HG02610 (cell line): Measurements from ENCODE around the gene UBXN11.
"Not testable (repeated sequence)": the region's sequence is repeated elsewhere in the genome, so short reads cannot be mapped to it uniquely, and the experiment has no call there.

Experiments used
- ATAC-seq: cut with Tn5 transposase; IDR thresholded peaks from one replicate; pipeline ENCODE4 v1.9.1; 2021; ENCODE audit warnings: mild to moderate bottlenecking, moderate library complexity; ENCODE audit not compliant: unreplicated experiment

UBXN11 gene

DNA sequence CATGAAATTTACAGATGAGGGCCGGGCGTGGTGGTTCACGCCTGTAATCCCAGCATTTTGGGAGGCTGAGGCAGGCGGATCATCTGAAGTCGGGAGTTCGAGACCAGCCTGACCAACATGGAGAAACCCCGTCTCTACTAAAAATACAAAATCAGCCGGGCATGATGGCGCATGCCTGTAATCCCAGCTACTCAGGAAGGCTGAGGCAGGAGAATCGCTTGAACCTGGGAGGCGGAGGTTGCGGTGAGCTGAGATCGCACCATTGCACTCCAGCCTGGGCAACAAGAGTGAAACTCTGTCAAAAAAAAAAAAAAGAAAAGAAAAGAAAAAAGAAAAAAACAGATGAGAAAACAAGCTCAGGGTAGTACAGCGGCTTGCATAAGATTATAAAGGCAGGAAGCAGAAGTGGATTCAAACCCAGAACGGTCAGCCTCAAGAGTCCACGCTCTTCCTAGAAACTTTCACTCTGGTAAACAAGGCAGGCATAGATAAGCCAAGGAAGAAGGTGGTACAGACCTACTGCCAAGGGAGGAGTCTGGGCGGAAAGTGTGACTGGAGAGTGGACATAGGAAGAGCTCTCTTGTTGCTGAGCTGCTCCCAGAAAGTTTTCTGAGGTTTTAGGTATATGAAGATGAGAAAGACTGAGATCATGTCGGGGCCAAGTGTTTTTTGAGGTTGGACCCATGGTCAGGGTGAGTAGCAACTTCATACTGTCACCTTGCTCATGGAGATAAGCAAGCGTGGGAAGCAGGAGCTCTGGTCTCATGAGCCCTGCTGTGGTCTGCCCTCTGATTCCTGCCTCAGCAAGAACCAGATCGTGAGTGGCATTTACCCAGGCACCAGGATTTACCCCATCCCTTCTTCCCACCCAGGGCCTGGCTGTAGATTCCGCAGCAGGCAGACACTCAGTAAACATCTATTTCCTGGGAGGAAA, 1.8 kb upstream of the UBXN11 start:
- not testable (repeated sequence) for ATAC-seq

DNA sequence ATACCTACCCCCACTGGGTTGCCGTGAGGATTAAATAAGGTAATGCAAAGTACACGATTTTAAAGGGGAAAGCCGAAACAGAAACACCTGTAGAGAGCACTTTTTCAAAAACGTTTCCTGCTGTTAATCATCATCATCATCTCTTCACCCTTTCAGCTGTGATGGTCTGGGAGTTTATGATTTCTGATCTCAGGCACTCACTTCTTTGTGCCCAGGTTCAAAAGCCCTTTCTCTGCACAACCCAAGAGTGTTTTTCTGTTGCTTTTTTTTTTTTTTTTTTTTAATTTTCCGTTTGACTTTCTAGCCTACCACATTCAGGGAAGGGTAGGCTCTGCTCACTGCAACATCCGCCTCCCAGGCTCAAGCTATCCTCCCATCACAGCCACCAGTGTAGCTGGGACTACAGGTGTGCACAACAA, 936 bp upstream of the UBXN11 start:
- ATAC-seq, result no peak

DNA sequence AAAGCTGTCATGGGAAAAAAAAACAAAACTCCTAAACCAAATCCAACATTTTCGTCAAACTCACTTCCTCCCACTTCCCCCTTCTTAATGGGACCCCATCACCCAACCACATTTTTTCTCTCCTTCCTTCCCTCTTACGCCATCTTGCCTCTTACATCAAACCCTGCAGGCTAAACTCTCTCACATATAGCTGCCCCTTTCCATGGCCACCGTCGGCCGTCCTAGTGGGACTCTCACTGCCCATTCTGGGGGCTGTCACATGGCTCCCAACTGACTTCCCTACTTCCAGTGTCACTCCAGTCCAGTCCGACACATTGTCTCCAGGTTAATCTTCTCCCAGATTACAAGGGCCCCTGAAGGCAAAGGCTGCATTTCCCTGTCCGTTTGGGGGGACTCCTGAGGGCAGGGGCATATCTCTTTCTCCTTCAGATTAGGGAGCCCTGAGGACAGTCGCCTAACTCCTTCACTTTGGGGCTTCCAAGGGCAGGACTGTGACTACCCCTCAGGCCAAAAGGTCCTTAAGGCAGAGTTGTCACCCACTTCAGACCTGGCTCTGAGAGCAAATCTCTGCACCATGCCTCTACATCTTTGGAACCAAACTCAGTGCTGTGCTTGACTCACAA, 658 bp downstream of the UBXN11 start:
- peak; percentile 2 for ATAC-seq

DNA sequence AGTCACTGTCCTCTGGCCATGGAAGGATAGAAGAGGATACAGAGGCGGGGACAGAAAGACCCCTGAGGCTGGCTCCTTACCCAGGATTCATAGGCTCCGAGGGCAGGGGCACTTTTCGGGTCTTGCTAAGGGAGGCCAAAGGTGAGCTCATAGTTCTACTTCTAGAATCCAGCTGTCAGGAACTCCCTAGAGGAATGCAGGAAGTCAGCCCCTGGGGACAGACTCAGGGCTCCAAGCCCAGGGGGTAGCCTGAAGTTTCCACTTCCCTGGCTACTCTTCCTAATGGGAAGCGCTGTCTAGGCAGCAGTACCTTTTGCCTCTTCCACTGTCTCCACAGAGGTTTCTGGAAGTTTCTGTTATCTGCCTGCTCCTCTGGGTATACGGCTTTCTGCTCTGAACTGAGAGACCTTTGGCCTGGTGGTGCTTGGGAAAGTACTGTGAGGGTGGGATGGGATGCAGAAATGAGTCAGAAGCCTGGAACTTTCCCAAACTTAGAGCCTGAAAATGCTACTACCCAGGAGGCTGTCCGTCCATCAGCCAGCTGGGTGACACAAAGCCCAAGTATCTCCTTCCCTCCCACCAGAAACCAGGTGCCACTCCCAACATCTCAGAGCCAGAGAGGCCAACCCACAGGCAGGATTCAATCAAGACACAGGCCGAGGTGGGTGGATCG, 3.6 kb downstream of the UBXN11 start:
- ATAC-seq, result no peak

DNA sequence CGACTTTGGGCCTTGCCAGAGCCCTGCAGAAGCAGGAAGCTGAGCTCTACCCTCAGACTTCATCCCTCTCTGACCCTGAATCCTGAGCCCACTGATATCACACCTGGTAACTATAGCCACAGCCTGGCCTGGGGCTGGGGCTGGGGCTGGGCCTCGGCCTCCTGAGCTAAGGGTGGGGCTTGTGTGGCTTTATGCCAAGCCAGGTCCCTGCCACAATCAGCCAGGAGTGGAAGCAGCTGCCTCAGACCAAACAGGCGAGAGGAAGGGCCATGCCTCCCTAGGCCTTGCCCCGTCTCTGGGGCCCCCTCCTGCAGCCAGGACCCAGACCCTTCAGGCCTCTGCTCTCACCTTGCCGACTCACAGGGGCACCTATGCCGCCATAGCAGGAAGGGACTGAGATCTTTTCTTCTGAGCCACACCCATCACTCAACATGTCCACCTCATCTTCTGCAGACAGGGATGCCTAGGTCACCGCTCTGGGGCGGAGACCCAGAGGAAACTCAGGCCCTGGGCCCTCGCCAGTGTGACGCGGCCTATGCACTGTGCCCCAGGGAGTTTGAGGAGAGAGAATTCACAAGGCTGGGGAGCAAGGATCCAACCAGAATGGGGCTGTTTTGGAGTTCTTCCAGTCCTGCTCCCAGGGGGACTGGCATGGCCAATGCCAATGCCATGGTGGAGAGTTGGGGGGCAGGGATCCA, 5.7 kb downstream of the UBXN11 start:
- ATAC-seq, result no peak

DNA sequence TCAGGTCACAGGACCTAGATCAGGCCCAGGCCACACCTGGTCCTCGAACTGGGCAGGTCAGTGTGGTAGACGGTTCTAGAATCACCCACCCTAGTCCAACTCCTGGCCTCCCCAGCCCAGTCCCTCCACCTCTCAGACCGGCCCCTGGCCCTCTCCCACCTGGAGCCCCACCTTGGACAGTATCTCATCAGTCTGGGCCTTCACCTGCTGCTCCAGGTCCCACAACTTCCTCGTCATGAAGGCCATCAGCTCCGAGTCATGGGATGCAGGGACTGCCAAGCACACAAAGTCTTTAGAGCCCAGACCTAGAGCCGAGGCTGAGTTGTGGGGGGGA, 8.7 kb downstream of the UBXN11 start:
- ATAC-seq, result no peak

DNA sequence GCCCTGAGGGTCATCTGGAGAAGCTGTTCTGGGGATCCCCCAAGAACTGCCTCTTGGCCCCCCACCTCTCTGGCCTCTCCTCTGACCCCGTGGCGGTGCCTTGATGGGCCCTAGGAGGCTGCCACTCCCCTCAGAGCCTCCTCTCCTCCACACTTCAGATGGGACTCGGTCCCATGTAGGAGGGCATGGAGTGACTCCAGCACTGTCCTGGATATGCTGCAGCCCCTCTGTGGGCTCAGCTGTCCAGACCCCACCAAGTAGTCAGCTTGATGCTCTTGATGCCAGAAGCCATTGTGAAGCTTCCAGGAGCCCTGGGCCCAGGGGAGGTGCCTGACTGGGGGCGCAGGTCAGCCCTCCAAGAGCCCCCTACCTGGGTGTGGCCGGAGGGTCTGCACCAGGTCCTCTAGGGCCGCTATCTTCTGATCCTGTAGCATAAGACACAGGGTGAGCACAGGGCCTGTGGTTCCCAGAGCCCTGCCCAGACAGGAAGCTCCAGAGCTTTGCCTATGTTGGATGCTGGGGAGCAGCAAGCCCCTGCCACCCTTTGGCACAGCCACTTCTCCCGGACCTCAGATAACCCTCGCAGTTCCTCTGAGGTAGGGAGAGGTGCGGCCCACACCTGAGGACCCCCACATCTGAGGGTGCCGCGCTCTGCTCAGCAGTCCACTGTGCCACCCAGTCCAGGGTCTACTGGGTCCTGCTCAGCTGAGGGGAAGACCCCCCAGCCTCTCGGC, 9.2 kb downstream of the UBXN11 start:
- no peak for ATAC-seq

DNA sequence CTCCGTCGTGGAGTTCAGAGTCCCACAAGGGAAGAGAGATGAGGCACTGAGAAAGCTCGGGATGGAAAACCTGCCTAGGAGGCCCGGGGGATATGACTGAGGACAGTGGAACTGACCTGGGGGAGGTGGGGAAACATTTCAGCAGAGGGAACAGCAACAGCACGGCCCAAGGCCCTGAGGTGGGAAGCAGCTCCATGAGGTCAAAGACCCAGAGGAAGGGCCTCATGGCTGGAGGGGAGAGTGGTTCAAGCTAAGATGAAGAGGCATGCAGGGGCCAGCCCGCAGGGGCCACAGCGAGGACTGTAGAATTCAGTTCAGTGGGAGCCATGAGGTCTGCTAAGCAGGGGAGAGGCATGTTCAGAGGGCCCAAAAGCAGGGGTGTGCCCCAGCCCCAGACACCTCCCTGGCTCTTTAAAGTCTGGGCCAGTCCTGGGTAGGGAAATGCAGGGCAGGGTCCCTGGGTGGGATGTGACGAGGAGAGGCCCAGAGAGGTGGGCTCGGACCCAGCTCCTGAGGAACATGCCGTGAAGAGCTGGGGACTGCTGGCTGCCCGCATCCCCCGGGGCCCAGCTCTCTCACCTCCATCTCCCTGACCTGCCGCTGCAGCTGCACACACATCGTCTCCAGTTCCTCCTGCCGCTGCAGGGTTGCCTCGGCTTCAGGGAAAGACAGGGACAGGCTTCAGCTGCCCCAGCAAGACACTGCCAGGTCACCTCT, 9.9 kb downstream of the UBXN11 start:
- ATAC-seq, result no peak

DNA sequence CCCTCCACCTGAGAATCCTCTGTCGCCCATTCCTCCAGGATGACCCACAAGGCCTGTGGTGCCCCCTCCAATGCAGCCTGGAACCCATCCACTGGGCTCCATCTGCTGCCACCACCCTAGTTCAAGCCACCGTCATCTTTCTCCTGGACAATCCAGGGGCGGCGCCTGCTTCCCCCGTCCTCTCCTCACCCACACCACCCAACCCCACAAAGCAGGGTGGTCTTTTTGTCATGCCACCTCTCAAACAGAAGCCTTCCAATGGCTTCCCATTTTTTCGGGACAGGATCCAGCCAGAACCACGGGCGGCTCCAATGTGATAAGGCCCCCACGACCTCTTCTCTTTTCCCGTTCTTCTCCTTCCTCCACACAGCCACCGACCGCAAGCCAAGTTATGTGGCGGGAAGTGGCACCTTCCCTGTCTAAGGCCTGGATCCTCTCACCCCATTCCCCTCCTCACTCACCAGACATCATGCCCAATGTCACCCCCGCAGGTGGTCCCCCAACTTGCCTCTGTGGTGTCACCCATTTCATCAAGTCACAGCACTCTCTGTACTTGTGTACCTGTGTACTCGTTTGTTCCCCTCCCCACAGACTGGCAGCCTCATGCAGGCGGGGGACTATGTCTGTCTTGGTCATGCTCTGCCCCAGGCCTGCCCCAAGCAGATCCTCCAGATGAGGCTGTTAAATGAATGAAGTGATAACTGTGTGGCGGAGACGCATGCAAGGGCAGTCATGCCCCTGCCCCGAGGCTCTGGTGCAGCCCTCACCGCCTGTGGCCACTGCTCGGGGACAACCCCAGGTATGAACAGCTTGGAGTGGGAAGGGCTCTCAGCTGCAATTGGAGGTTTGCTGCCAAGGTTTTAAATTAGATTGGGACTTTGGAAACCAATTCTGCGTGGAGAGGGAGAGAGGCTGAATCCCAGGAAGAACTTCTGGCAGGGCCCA, 11.0 kb downstream of the UBXN11 start:
- ATAC-seq, result no peak

DNA sequence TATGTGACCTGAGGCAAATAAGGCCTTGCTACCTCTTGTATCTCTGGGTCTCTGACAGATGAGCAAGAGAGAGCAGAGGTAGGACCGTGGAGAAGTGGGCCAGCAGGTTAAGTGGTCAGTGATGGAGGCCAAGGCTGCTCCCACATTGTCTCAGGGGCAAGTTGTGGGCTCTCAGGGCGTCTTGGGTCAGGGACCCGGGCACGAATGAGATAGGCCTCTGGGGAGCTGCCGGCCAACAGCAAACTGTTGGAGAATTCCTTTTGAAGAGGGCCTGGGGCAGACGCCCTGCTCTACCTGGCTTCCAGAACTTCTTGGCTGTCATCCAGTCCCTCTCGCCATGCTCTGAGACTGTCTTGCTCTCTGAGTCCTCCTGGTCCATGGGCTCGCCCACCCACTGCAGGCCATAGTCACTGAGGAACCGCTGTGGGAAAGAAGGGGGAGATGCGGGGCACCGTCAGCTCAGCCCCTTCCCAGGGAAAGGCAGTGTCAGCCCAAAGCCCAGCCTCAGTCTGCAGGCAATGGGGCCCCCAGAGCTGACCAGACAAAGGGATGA, 12.4 kb downstream of the UBXN11 start:
- ATAC-seq, result no peak

DNA sequence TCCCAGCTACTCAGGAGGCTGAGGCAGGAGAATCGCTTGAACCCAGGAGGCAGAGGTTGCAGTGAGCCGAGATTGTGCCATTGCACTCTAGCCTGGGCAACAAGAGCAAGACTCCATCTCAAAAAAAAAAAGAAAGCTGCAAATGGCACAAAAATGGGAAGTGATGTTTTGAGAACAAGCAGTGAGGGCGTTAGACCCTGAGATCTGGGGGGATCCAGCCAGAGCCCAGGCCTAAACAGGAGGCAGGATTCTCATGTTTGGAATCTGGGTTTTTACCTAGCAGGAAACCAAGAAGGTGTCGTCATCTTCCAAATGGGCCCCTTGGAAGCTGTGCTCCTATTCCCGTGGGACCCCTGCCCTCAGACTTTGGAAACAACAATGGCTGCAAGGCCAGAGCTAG, 13.7 kb downstream of the UBXN11 start:
- not testable (repeated sequence) for ATAC-seq

DNA sequence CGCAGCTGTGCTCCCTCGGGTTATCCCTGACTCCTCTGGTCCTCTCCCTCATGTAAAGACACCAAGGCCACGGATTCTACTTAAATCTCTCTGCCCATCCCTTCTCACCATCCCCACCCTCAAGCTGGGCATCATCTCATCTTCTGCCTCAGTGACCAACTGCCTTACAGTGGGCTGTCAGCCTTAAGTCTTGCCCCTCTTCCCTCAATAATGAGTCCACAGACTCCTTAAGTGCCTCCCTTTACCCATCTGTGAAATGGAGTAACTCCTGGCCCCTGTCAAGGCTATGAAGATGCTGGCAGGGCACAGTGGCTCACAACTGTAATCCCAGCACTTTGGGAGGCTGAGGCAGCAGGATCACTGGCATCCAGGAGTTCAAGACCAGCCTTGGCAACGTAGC, 14.5 kb downstream of the UBXN11 start:
- no peak for ATAC-seq

DNA sequence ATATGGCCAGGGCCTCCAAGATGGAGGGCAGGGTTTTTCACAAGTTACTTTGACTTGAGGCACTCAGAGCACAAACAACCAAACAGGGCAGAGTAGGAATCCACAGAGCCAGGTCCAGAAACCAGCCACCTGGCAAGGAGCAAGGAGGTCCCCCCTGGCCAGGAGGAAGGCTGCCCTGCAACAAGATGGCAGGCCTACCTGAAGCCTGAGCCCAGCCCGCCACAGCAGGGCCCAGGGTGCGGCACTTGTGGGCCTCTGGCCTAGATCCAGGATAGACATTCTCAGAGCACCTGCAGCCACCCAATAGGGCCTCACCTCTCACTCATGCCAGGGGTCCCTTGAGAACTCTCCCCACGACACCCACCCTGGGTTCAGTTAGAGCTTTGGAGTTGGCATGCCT, 15.0 kb downstream of the UBXN11 start:
- no peak for ATAC-seq

DNA sequence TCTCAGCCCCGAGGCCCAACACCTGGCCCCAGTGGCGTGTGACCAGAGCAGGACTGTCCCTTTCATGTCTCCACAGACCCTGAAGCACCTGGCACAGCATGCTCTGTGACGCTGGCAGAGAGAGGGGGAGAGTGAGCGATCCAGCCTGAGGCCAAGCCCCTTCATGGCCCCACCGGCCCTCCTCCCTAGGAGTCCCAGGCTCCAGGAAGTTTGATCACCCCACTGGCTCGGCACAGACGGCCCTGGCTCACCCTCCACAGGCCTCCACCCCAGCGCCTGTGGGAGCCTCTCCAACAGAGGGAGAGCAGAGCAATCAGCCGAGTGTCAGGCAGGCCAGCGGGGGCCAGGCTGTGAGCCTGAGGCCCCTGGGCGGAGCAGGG, 15.6 kb downstream of the UBXN11 start:
- no peak for ATAC-seq

DNA sequence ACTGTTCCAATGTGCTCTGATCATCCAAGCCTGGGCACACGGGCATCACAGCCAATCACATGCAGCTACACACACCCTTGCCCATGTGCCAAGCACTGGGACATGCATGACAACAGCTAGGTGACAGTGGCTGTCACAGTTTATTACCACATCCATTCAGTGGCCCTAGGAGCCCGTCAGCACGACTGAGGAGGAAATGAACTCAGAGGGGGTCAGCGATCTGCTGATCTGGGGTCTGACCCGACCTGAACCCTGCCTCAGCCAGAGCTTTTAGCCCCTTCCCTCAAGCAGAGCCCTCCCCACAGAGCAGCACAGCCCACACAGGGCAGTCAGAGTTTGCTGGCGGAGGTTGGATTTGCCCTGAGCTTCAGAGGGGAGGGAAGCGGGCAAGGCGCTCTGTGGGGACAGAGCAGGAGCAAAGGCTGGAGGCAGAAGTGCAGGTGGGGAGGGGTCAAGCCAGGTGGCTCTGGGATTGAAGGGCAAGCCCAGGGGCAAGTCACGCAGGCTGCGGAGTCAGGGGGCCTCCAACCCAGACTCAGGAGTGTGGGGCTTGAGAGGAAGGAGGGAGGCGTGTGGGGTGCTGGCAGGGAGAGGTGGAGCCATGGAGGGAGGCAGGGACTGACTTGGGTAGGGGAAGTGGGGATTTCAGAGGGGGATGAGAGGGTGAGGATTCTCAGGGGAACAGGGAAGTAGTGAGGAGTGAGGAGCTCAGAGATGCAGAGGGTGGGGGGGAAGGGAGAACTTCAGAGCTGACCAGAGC, 16.1 kb downstream of the UBXN11 start:
- ATAC-seq, result no peak

DNA sequence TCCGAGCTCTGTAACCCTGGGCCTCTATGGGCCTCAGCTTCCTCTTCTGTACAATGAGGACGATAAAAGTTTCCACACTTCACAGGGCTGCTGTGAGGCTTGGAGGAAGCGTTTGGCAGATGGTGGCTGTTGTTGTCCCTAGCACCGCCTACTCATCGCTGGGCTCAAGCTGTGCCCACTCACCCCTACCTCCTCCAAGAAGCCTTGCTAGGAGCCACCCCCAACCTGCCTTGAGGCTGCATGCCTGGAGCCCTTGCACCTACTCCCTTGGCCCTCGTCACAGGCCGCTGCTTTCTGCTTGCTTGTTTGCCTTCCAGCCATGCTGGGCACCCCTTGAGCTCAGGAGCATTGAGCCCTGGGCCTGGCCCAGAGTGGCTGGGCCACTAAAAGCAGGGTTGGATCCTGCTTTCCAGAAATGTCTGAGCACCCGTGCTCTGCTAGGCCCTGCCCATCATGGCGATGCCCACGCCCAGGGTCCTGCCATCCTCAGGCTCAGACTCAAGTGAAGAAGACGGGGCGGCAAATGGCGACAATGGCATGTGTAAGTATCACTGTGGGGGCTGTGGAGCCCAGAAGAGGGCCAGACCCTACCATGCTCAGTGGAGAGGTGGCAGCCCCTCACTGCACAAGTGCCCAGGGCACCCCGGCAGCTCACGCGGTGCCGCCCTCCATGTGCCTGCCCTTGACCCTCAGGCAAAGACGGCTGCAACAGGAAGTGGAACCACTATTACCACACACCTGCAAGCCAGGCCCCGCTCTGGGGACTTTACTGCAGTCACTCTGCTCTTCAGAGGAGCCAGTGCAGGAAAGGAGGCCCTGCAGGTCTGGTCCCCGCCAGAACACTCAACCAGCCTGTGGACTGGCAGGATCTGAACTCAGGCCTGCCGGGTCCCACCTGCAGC, 17.0 kb downstream of the UBXN11 start:
- no peak for ATAC-seq
